IMR-90 (cell line): ENCODE measurements around the gene ZNF98. TPM values are rescaled to one million over a fixed set of nuclear protein-coding genes. Genes with fewer than 3 reads are reported as not detected.

Source experiments
- ATAC-seq: fragments of 200-7000 bp; cut with Tn5 transposase; 2 replicates; pipeline ENCODE4 v1.9.1; 2020; ENCODE audit warnings: low read depth, mild to moderate bottlenecking, moderate library complexity
- BruUV-seq: library from RNA; stranded (reverse); fragments of 400-500 nt; replicated peaks from 2 replicates; lab custom pipeline; 2021; lab: Mats Ljungman, UMichigan
- CTCF ChIA-PET: fragments of 300-600 bp; formaldehyde crosslinking; extraction: SDS; loops from one replicate; lab custom pipeline; 2021; ENCODE audit warnings: antibody characterized with exemption; lab: Yijun Ruan, JAX
- POLR2A ChIA-PET: fragments of 300-600 bp; sonication (Branson Sonifier 250); formaldehyde crosslinking; loops from one replicate; lab custom pipeline; 2022; ENCODE audit warnings: antibody characterized with exemption; ENCODE audit not compliant: unreplicated experiment; lab: Charles Lee
- DNase-seq: peaks from one replicate; pipeline ENCODE4 v3.0.0; 2013
- H2AFZ ChIP-seq: replicated peaks from 2 replicates; pipeline ENCODE3; 2013; ENCODE audit warnings: low read length, mild to moderate bottlenecking; ENCODE audit not compliant: poor library complexity
- H2AK5ac ChIP-seq: 2 replicates; pipeline ENCODE4 v1.6.1; 2013; ENCODE audit warnings: low read depth, low read length, inconsistent platforms
- H2AK9ac ChIP-seq: replicated peaks from 2 replicates; pipeline ENCODE3; 2013; ENCODE audit warnings: mild to moderate bottlenecking, low read depth, low read length, moderate library complexity; ENCODE audit not compliant: poor library complexity
- H2BK120ac ChIP-seq: 2 replicates; pipeline ENCODE4 v1.6.1; 2013; ENCODE audit warnings: low read depth, low read length, inconsistent platforms
- H2BK15ac ChIP-seq: 3 replicates; pipeline ENCODE4 v1.6.1; 2013; ENCODE audit warnings: low read depth, low read length, inconsistent platforms
- H2BK20ac ChIP-seq: 2 replicates; pipeline ENCODE4 v1.6.1; 2013; ENCODE audit warnings: low read depth, mild to moderate bottlenecking, inconsistent platforms, low read length, moderate library complexity
- H2BK5ac ChIP-seq: 2 replicates; pipeline ENCODE4 v1.6.1; 2013; ENCODE audit warnings: mild to moderate bottlenecking, low read depth, low read length, inconsistent platforms; ENCODE audit not compliant: poor library complexity, severe bottlenecking
- H3K14ac ChIP-seq: replicated peaks from 2 replicates; pipeline ENCODE4 v1.6.1; 2013; ENCODE audit warnings: low read depth, low read length, inconsistent platforms
- H3K18ac ChIP-seq: 2 replicates; pipeline ENCODE4 v1.6.1; 2013; ENCODE audit warnings: low read depth, low read length, control low read depth
- H3K23ac ChIP-seq: 2 replicates; pipeline ENCODE4 v1.6.1; 2013; ENCODE audit warnings: low read depth, low read length, inconsistent platforms
- H3K27ac ChIP-seq: 2 replicates; pipeline ENCODE4 v1.5.1; 2013; ENCODE audit warnings: mild to moderate bottlenecking, control low read depth, low read length; ENCODE audit not compliant: insufficient read depth
- H3K27me3 ChIP-seq: 2 replicates; pipeline ENCODE4 v1.6.1; 2013; ENCODE audit warnings: low read length; ENCODE audit not compliant: control insufficient read depth, insufficient read depth
- H3K36me3 ChIP-seq: 2 replicates; pipeline ENCODE4 v1.6.1; 2013; ENCODE audit warnings: low read length, mixed read lengths; ENCODE audit not compliant: control insufficient read depth, insufficient read depth
- H3K4ac ChIP-seq: 2 replicates; pipeline ENCODE4 v1.6.1; 2013; ENCODE audit warnings: low read depth, low read length, inconsistent platforms
- H3K4me1 ChIP-seq: 2 replicates; pipeline ENCODE4 v1.6.1; 2013; ENCODE audit warnings: low read length, mixed read lengths; ENCODE audit not compliant: control insufficient read depth, insufficient read depth
- H3K4me2 ChIP-seq: 2 replicates; pipeline ENCODE4 v1.6.1; 2013; ENCODE audit warnings: low read depth, mild to moderate bottlenecking, control low read depth, low read length, moderate library complexity
- H3K4me3 ChIP-seq: 2 replicates; pipeline ENCODE4 v1.5.1; 2013; ENCODE audit warnings: low read depth, mild to moderate bottlenecking, control low read depth, low read length, moderate library complexity; ENCODE audit not compliant: insufficient read depth
- H3K56ac ChIP-seq: 2 replicates; pipeline ENCODE4 v1.6.1; 2013; ENCODE audit warnings: low read length, inconsistent platforms; ENCODE audit not compliant: insufficient read depth; ENCODE audit errors: extremely low read depth
- H3K79me1 ChIP-seq, 2 experiments: 2 replicates each; pipeline ENCODE4 v1.6.1; 2013; ENCODE audit warnings: low read length in 2 of 2, inconsistent platforms in 1 of 2, low read depth in 1 of 2
- H3K9ac ChIP-seq: 2 replicates; pipeline ENCODE4 v1.6.1; 2013; ENCODE audit warnings: low read depth, low read length, control low read depth
- H3K9me1 ChIP-seq: 2 replicates; pipeline ENCODE4 v1.6.1; 2013; ENCODE audit warnings: low read length, inconsistent platforms; ENCODE audit not compliant: insufficient read depth
- H3K9me3 ChIP-seq: 2 replicates; pipeline ENCODE4 v1.6.1; 2013; ENCODE audit warnings: low read length; ENCODE audit not compliant: control insufficient read depth, insufficient read depth
- H4K20me1 ChIP-seq: 2 replicates; pipeline ENCODE4 v1.6.1; 2013; ENCODE audit warnings: low read length, inconsistent platforms; ENCODE audit not compliant: insufficient read depth
- H4K5ac ChIP-seq: 2 replicates; pipeline ENCODE4 v1.6.1; 2013; ENCODE audit warnings: mild to moderate bottlenecking, low read depth, low read length, control low read depth
- H4K8ac ChIP-seq, 2 experiments: 2 replicates each; pipeline ENCODE4 v1.6.1; 2013; ENCODE audit warnings: low read depth in 2 of 2, low read length in 2 of 2, control low read depth in 1 of 2, inconsistent platforms in 1 of 2
- H4K91ac ChIP-seq: 2 replicates; pipeline ENCODE4 v1.6.1; 2013; ENCODE audit warnings: low read depth, low read length, inconsistent platforms; ENCODE audit not compliant: insufficient read depth
- CHD1 ChIP-seq: IDR thresholded peaks from 2 replicates; pipeline ENCODE4 v1.6.1; 2012; ENCODE audit warnings: low read depth, low read length, improper control_type of control experiment
- MAZ ChIP-seq: IDR thresholded peaks from 2 replicates; pipeline ENCODE4 v1.6.1; 2012; ENCODE audit warnings: low read depth, mild to moderate bottlenecking, low read length, improper control_type of control experiment, moderate library complexity, borderline replicate concordance
- MXI1 ChIP-seq: IDR thresholded peaks from 2 replicates; pipeline ENCODE4 v1.6.1; 2012; ENCODE audit warnings: low read depth, mild to moderate bottlenecking, low read length, moderate library complexity, borderline replicate concordance
- NFE2L2 ChIP-seq: fragments of 150-350 bp; IDR thresholded peaks from 2 replicates; pipeline ENCODE4 v1.6.1; 2016; ENCODE audit warnings: low read depth, mild to moderate bottlenecking, low read length
- POLR2A ChIP-seq: IDR thresholded peaks from 2 replicates; pipeline ENCODE4 v1.6.1; 2012; ENCODE audit warnings: mild to moderate bottlenecking, low read depth, low read length
- RAD21 ChIP-seq: IDR thresholded peaks from 2 replicates; pipeline ENCODE4 v1.6.1; 2012; ENCODE audit warnings: low read length, improper control_type of control experiment
- RCOR1 ChIP-seq: IDR thresholded peaks from 2 replicates; pipeline ENCODE4 v1.6.1; 2012; ENCODE audit warnings: mild to moderate bottlenecking, low read length, improper control_type of control experiment; ENCODE audit not compliant: insufficient replicate concordance
- WGBS, 2 experiments: methylation state at CpG; one replicate each; pipeline versions ENCODE4 v1.1.5 to v1.1.7; 2013; ENCODE audit warnings: missing lambda C conversion rate in 2 of 2; ENCODE audit not compliant: insufficient read length in 1 of 2; ENCODE audit errors: extremely low coverage in 2 of 2; 5-methylcytosine and 5-hydroxymethylcytosine counted together
- dilution Hi-C: fragments of 300-500 bp; cut with HindIII; formaldehyde crosslinking; loops from one replicate; pipeline ENCODE4 v1.14.3; 2018; ENCODE audit warnings: low sequenced_read_pairs; ENCODE audit not compliant: unreplicated experiment
- in situ Hi-C: fragments of 300-500 bp; cut with MboI; formaldehyde crosslinking; loops from 3 replicates; pipeline ENCODE4 v1.14.3; 2019; ENCODE audit warnings: low sequenced_read_pairs, inconsistent platforms, mixed read lengths
- intact Hi-C: fragments of 100-400 bp; cut with micrococcal nuclease; formaldehyde crosslinking; loops from 2 replicates; pipeline ENCODE4 v1.10.0; 2022
- polyA plus RNA-seq, 3 experiments: library from polyadenylated mRNA; depleted of rRNA; stranded (reverse); fragments of >200 nt; gene quantifications; 2 replicates each; pipeline ENCODE4 v1.2.3, GENCODE V29; 2012; ENCODE audit warnings: low replicate concordance in 1 of 3
- total RNA-seq: library from RNA; depleted of rRNA; stranded (reverse); fragments of >200 nt; gene quantifications from 2 replicates; pipeline ENCODE4 v1.2.3, GENCODE V29; 2012
- TF ChIP-seq, protein P1 (sequence below): conservative IDR thresholded peaks from 2 replicates; pipeline ENCODE4 v1.5.1; 2012; ENCODE audit warnings: mild to moderate bottlenecking, low read depth, low read length, improper control_type of control experiment

Gene ZNF98
- total and polyA plus RNA-seq, 2 of the 4 experiments (the other 2 are of a cell fraction), result not detected

DNA sequence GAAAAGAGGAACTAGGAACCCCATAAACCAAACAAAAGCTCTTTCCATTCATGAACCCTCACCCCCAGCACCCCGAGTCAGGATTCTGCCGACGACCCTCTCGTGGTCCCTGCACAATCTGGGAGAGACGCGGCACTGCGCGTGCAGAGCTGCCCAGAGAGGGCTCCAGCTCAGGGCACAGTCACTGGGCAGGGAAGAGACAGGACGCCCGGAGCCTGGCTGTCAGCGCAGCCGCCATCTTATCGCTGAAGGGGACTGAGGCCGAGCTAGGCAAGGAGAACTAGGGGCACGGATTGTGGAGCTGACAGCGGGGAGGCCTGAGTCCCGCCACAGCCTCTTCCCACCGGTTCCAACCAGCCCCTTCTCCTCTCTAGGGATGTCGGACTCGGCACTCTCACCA, 349 bp downstream of the ZNF98 start:
- no peaks in the 10 kb centered on the region for H3K4me1 ChIP-seq
- no peak overlapping the region for H2BK5ac ChIP-seq
- no peak overlapping the region for H3K56ac ChIP-seq
- no peak overlapping the region for H2BK120ac ChIP-seq
- in situ Hi-C loops, result no loop called here
- no peak overlapping the region for H3K23ac ChIP-seq
- H3K36me3 ChIP-seq, result no peaks in the 10 kb centered on the region
- H3K4ac ChIP-seq, result no peak overlapping the region
- no peak overlapping the region for H2BK15ac ChIP-seq
- H4K20me1 ChIP-seq, result no peaks in the 10 kb centered on the region
- no peak overlapping the region for H3K14ac ChIP-seq
- H3K18ac ChIP-seq, result no peak overlapping the region
- TF ChIP-seq RAD21, result no peak
- TF ChIP-seq MXI1, result no peak
- TF ChIP-seq MAZ, result no peak
- TF ChIP-seq, protein P1, sequence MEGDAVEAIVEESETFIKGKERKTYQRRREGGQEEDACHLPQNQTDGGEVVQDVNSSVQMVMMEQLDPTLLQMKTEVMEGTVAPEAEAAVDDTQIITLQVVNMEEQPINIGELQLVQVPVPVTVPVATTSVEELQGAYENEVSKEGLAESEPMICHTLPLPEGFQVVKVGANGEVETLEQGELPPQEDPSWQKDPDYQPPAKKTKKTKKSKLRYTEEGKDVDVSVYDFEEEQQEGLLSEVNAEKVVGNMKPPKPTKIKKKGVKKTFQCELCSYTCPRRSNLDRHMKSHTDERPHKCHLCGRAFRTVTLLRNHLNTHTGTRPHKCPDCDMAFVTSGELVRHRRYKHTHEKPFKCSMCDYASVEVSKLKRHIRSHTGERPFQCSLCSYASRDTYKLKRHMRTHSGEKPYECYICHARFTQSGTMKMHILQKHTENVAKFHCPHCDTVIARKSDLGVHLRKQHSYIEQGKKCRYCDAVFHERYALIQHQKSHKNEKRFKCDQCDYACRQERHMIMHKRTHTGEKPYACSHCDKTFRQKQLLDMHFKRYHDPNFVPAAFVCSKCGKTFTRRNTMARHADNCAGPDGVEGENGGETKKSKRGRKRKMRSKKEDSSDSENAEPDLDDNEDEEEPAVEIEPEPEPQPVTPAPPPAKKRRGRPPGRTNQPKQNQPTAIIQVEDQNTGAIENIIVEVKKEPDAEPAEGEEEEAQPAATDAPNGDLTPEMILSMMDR, result no peak
- TF ChIP-seq POLR2A, result no peak
- no peak for TF ChIP-seq RCOR1
- TF ChIP-seq CHD1, result no peak
- TF ChIP-seq NFE2L2, result no peak
- H4K5ac ChIP-seq, result no peak overlapping the region
- no peak overlapping the region for H2BK20ac ChIP-seq
- POLR2A ChIA-PET, result no interaction called here
- WGBS, 2 experiments, result 0% methylated on average over 10 of the region's 20 CpGs; no CpG with 5 or more reads in 1 of the 2 experiments
- intact Hi-C loops, result no loop called here
- H3K9me3 ChIP-seq, result peaks cover 28% of the 10 kb centered on the region
- no peaks in the 10 kb centered on the region for H3K27me3 ChIP-seq
- H3K9ac ChIP-seq, result no peak overlapping the region
- H2AK9ac ChIP-seq, result no peak overlapping the region
- H2AFZ ChIP-seq, result no peak overlapping the region
- H2AK5ac ChIP-seq, result no peak overlapping the region
- H3K27ac ChIP-seq, result no peak overlapping the region
- H4K91ac ChIP-seq, result no peak overlapping the region
- ATAC-seq (no peak), DNase-seq (no peak)
- no peaks in the 10 kb centered on the region for H3K9me1 ChIP-seq
- BruUV-seq, result no TSS peak
- CTCF ChIA-PET, result no interaction called here
- no peaks in the 10 kb centered on the region for H3K79me1 ChIP-seq
- no peak overlapping the region for H4K8ac ChIP-seq
- H3K4me3 ChIP-seq, result no peak overlapping the region
- no peak overlapping the region for H3K4me2 ChIP-seq
- dilution Hi-C loops, result no loop called here
